ENCODE results near the gene MGLL. TPM values are rescaled to one million over a fixed set of nuclear protein-coding genes. Genes with fewer than 3 reads are reported as not detected.

MGLL gene
- 197 and 206 TPM in 2 replicates for total RNA-seq (2014; rRNA removed)
- 221 TPM for polyA plus RNA-seq (2012)

DNA sequence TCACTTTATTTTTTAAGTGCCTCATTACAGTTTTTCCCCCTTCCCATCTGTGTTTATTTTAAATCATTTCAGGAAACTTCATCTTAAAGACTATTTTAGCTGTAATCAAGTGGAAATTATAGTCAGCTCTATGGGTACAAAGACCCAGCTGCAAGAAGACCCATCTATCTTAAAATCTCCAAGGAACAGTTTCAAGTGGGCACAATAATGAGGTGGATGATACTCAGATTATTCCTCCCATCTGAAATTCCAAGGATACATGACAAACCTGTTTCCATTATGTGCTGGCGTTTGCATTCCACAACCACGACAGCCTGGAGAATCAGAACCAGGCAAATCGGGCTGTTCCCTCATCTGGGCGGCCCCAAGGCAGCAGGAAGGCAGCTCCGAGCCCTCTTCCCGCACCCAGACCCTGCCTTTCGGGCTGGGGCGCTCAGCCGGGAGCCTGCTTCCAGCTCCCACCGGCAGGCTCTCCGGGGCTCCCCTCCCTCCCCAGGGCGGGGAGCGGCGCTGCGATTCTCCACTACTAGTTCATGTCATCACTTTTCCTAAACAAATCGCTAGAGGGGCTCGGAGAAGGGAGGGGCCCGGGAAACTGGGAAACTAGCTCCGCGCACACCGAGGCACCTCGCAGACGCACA is at the start of gene MGLL:
Gene MGLL (minus strand): TSS at position 475 of the 641 bp plus-strand sequence. CDS start 197 bp downstream, at position 278.
- peak; percentile 59 for DNase-seq (ENCODE audit: low read depth)

GRCh38 chr3:127870156-127870555 is 47.8 kb upstream of the MGLL start:
- no peak for DNase-seq (ENCODE audit: low read depth)

GRCh38 chr3:127867986-127868385 is 45.7 kb upstream of the MGLL start:
- peak; percentile 76 for DNase-seq (ENCODE audit: low read depth)

GRCh38 chr3:127867412-127867811 is 45.1 kb upstream of the MGLL start:
- DNase-seq (ENCODE audit: low read depth), result no peak

DNA sequence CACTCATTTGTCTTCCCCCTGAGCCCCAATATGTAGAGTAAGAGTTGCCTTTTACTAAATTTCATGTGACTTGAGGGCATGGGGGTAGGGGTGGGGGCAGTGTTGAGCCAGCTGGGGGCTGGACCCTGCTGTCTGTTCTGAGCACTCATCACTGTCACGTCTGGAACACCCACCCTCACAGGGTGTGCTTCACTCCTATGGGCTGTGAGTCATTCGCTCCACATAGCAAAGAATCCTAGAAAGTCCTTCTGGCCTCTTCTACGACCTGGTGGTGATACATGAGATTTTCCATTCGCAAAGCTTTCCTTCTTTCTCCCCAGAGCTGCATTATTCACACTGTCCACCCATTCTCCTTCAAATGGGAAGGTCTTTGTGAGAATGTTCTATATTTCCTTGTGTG is 43.6 kb upstream of the MGLL start:
- peak; percentile 72 for DNase-seq (ENCODE audit: low read depth)

- DNase-seq (ENCODE audit: low read depth), result no peak
Measured at GRCh38 chr3:127860211-127860696, 37.9 kb upstream of the MGLL start.

DNA sequence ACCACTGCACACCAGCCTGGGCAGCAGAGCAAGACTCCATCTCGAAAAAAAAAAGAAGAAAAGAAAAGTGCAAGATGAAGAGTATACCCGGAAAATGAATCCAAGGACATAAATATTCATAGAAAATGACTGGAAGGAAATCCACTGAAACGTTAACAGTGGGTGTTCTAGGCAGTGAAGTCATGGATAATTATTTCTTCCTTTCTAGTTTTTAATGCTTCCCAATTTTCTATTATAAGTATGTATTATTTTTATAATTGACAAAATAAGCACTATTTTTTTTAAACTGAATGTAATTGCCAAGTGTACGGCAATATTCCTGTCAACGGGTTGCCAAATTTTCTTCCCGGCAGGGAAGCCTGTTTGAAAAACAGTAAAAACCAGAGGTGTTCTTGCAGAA is 37.4 kb upstream of the MGLL start:
- no peak for DNase-seq (ENCODE audit: low read depth)

DNA sequence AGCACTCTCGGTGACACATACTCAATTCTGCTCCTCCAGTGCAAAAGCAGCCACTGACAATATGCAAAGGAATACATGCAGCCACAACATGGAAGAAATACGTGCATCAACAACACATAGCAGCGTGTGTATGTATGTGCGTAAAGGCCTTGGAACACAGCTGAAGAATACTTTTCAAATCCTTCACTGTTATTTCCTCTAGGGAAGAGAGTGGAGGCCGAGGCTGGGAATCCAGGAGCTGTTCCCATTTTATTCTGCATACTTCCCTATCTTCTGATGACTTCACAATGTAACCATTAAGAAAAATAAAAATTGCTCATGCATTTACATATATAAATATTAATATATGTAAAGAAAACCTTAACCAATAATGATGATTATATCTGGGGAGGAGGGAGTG is 36.6 kb upstream of the MGLL start:
- no peak for DNase-seq (ENCODE audit: low read depth)

GRCh38 chr3:127858521-127858920 is 36.2 kb upstream of the MGLL start:
- DNase-seq (ENCODE audit: low read depth), result no peak

DNA sequence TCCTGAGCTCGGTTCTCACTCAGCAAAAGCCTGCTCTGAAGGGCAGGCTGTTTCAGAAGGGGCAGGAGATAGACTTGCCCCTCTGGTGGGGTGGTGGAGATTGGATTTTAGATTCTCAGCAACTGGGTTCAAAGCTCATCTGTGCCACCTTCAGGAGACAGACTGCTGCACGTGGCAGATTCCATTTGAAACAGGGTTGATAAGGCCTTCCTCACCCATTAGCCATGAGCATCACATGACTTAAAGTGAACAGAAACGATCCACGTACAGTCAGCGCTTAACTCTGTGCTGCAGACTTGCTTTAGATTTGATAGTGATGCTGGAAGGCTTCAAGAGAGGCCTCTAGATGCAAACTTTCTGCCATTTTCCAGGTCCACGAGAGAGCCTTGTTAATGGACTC is 35.0 kb upstream of the MGLL start:
- DNase-seq (ENCODE audit: low read depth), result peak; percentile 32

- DNase-seq (ENCODE audit: low read depth), result no peak
Measured at GRCh38 chr3:127856801-127857200, 34.5 kb upstream of the MGLL start.

DNA sequence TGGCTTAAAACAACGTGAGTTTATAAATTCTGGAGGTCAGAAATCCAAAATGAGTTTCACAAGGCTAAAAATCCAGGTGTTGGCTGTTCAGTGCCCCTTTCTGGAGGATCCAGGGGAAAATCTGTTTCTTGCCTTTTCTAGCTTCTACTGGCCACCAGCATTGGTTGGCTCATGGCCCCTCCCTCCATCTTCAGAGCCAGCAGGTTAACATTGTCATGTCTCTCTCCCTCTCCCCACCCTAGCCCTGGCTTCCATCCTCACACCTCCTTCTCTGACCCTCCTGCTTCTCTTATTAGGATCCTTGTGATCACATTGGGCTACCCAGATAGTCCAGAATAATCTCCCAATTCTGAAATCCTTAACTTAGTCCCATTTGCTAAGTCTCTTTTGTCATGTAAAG is 32.9 kb upstream of the MGLL start:
- no peak for DNase-seq (ENCODE audit: low read depth)

- DNase-seq (ENCODE audit: low read depth), result no peak
Measured at GRCh38 chr3:127853681-127854080, 31.4 kb upstream of the MGLL start.

GRCh38 chr3:127851899-127852298 is 29.6 kb upstream of the MGLL start:
- DNase-seq (ENCODE audit: low read depth), result no peak

DNA sequence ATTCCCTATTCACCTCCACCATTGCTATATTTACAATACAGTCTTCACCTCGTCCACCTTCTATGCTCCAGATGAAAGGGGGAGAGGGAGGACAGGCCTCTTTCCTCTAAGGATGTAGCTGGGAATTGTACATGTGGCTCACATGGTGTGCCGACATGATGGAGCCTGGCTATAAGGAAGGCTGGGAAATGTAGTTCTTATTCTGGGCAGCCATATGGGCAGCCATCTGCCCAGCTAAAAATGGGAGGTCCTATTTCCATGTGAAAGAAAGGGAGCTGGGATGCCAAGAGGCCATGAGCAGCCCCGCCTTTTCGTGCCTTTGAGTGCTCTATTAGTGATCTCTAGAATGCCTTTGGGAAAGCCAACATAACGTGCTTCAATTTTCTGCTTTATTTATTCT is 27.1 kb upstream of the MGLL start:
- no peak for DNase-seq (ENCODE audit: low read depth)

DNA sequence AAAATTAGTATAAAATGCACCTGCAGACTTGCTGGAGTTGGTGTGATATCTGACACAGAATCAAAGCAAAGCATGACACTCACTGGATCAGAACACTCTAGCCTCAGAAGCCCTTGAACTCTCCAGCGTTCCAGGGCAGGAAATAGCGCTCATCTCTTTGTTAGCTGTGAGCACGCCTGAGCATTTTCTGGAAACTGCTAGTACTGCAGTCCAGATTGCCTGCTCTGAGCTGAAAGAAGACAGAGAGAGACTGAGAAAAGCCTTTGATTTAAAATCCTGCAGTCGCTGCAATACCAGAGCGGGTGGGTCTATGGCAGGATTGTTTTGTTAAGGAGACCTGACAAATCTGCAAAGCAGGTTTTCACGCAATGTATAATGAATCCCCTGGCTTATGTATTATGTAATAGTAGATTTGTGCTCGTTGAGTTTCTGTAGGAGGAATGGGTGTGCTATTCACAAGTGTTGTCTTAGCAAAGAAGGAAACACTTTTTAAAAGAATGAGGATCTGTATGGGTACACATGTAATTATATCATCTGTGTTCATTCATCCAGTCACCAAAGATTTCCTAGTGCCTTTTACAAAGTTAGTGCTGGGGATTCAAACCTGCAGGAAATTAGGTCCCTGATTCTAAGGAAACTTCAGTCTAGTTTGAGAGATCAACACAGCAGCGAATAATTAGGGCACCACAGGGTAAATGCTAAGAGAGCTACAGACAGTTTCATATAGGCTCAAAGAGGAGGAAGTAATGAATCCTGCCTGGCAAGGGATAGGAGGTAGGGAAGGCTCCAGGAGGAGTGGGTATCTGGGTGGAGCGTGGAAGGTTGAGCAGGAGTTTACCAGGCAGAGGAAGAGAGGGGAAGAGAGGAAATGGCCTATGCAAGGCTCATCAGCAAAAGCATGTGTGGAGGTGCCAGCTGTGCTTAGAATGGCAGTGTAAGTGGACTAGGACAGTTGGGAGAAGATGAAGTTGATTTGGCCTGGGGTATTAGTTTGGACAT is 26.1 kb upstream of the MGLL start:
- no peak for DNase-seq (ENCODE audit: low read depth)

DNA sequence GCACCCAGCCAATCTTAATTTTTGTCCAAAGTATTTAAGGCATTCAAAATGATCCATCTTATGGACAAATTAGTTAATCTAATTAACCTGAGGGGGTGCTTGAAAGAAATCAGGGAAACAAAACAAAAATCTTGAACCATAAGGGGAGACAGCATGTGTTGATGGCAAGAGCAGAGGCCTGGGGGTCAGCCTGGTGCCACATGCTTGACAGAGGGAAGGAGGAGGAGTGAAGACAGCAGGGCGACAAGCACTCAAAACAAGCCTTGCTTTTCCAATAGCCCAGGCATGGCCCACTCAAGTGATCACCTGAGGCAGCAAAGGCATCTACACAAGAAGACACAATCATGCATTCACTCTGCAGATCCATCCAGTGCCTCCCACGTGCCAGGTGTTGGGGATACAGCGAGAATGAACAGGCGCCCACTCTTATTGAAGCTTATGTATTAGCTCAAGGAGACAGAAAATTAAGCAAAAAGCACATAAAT is 25.0 kb upstream of the MGLL start:
- DNase-seq (ENCODE audit: low read depth), result no peak

GRCh38 chr3:127846576-127846975 is 24.3 kb upstream of the MGLL start:
- no peak for DNase-seq (ENCODE audit: low read depth)

GRCh38 chr3:127844326-127844942 is 22.1 kb upstream of the MGLL start:
- no peak for DNase-seq (ENCODE audit: low read depth)

- no peak for DNase-seq (ENCODE audit: low read depth)
Measured at GRCh38 chr3:127840671-127841070, 18.4 kb upstream of the MGLL start.

DNA sequence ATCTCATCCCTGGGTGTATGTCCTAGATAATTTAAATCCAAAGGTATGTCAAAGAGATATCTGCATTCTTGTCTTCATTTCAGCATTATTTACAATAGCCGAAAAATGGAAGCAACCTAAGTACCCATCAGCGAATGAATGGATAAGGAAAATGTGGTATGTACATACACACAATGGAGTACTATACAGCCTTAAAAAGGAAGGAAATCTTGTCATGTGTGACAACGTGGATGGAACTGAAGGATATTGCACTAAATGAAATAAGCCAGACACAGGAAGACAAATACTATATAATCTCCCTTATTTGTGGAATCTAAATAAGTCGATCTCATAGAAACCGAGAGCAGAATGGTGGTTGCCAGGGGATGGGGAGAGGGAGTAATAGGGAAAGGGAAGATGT is 16.8 kb upstream of the MGLL start:
- DNase-seq (ENCODE audit: low read depth), result no peak

Data from LHCN-M2 (cell line).